Chondrocyte (in vitro differentiated cells): ENCODE measurements around the gene PDZRN3. TPM values are rescaled to one million over a fixed set of nuclear protein-coding genes. Genes with fewer than 3 reads are reported as not detected.

Experiments used
- DNase-seq: peaks from one replicate; pipeline ENCODE4 v3.0.0; 2021; ENCODE audit warnings: mixed read lengths, low spot score
- H3K27ac Mint-ChIP-seq: one replicate; pipeline ENCODE4 v1.8.0; 2021; ENCODE audit warnings: mild to moderate bottlenecking, moderate library complexity, mixed read lengths; ENCODE audit not compliant: unreplicated experiment
- H3K27me3 Mint-ChIP-seq: 2 replicates; pipeline ENCODE4 v1.8.0; 2021; ENCODE audit warnings: low read depth, mixed read lengths
- H3K36me3 Mint-ChIP-seq: 2 replicates; pipeline ENCODE4 v1.8.0; 2021; ENCODE audit warnings: low read depth, mixed read lengths
- H3K4me1 Mint-ChIP-seq: 2 replicates; pipeline ENCODE4 v1.8.0; 2021; ENCODE audit warnings: low read depth, mild to moderate bottlenecking, mixed read lengths
- H3K4me3 Mint-ChIP-seq: one replicate; pipeline ENCODE4 v1.8.0; 2021; ENCODE audit warnings: mild to moderate bottlenecking, moderate library complexity, mixed read lengths; ENCODE audit not compliant: unreplicated experiment
- H3K9me3 Mint-ChIP-seq: 2 replicates; pipeline ENCODE4 v1.8.0; 2021; ENCODE audit warnings: low read depth, mixed read lengths
- CTCF ChIP-seq: fragments of 200-600 bp; sonication (generic); IDR thresholded peaks from 2 replicates; pipeline ENCODE4 v1.5.0; 2021; ENCODE audit warnings: antibody characterized with exemption, mild to moderate bottlenecking, moderate library complexity
- total RNA-seq: library from RNA; stranded (reverse); gene quantifications from 3 replicates; pipeline ENCODE4 v1.2.1, GENCODE V29; 2021

Gene PDZRN3
- total RNA-seq, 1 donor from 2014 or later: 19.4 TPM

GRCh38 chr3:73394240-73394639 is 230.5 kb downstream of the PDZRN3 start:
- Mint-ChIP-seq H3K9me3 (no peaks in the 10 kb centered on the region), H3K27me3 (no peaks in the 10 kb centered on the region), H3K36me3 (peaks cover 22% of the 10 kb centered on the region), H3K4me1 (no peaks in the 10 kb centered on the region), H3K4me3 (no peak overlapping the region), H3K27ac (no peak overlapping the region)
- no peak for DNase-seq
- TF ChIP-seq CTCF: no peak

DNA sequence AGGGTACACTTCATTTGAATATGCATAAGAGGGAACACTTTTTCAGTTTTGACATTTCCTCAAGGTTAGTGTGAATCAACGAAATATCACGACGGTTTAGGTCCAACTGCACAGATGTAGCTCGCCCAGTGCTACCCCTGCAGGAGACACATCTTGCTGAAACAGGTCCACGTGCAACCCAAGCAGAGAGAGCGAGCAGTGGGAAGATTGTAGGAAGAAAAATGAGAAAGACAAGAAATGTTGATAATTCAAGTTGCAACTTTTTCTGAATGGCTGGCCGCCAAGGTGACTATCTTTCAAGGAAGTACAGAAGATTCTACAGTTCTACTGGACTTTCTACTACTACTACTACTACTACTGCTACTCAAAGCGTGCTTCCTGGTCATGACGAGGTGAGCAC is 231.7 kb downstream of the PDZRN3 start:
- Mint-ChIP-seq H3K27me3 (no peaks in the 10 kb centered on the region), H3K4me1 (no peaks in the 10 kb centered on the region), H3K36me3 (peaks cover 28% of the 10 kb centered on the region), H3K9me3 (no peaks in the 10 kb centered on the region), H3K4me3 (no peak overlapping the region), H3K27ac (no peak overlapping the region)
- DNase-seq: no peak
- no peak for TF ChIP-seq CTCF

GRCh38 chr3:73391984-73392383 is 232.8 kb downstream of the PDZRN3 start:
- Mint-ChIP-seq H3K27me3 (no peaks in the 10 kb centered on the region), H3K36me3 (peaks cover 34% of the 10 kb centered on the region), H3K9me3 (no peaks in the 10 kb centered on the region), H3K4me1 (no peaks in the 10 kb centered on the region), H3K27ac (no peak overlapping the region), H3K4me3 (no peak overlapping the region)
- no peak for TF ChIP-seq CTCF
- DNase-seq: no peak

DNA sequence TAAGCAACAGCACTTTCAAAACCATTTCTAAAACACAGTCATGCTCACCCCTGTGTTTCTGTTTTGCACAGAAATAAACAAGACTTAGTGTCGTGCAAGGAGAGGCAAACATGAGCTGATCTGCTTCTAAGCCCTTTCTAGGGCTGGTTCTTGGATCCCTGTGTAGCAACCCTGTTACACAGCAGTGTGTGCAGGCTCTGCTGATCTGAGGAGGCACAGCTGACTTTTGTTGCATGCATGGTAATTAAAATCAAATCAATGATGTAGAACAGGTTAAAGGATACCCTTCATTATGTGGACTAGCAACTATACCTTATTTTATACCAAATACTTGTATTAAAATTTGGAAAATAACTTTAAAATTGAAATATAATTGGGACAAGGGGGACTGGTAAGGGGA is 234.8 kb downstream of the PDZRN3 start:
- no peak for TF ChIP-seq CTCF
- no peak overlapping the region for H3K27ac Mint-ChIP-seq
- no peak overlapping the region for H3K4me3 Mint-ChIP-seq
- H3K9me3 Mint-ChIP-seq: no peaks in the 10 kb centered on the region
- H3K4me1 Mint-ChIP-seq: no peaks in the 10 kb centered on the region
- DNase-seq: no peak
- H3K36me3 Mint-ChIP-seq: peaks cover 43% of the 10 kb centered on the region
- no peaks in the 10 kb centered on the region for H3K27me3 Mint-ChIP-seq

- no peak for DNase-seq
- H3K4me1 Mint-ChIP-seq: no peaks in the 10 kb centered on the region
- H3K4me3 Mint-ChIP-seq: no peak overlapping the region
- peaks cover 49% of the 10 kb centered on the region for H3K36me3 Mint-ChIP-seq
- no peaks in the 10 kb centered on the region for H3K9me3 Mint-ChIP-seq
- no peaks in the 10 kb centered on the region for H3K27me3 Mint-ChIP-seq
- no peak overlapping the region for H3K27ac Mint-ChIP-seq
- TF ChIP-seq CTCF: no peak
Observed at GRCh38 chr3:73389117-73389813, 235.5 kb downstream of the PDZRN3 start.
